ENCODE measurements around the gene HACD4.

DNA sequence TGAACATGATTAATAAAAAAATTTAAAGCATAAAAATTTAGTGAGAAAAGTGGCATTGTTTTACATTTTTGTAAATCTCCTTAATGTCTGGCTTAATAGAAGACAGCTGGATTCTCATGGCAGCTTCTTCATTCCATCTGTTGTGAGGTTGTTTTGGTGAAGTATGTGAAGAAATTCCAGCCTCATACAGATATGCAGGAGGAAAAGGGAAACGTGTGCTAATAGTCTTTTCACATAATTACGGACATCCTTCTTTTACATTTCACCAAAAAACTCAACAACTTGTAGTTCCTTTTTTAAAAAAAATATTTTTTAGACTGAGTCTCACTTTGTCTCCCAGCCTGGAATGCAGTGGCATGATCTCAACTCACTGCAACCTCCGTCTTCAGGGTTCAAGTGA is 46.9 kb downstream of the HACD4 start:
- TF ChIP-seq CTCF (conservative IDR thresholded peaks at IDR 0.05; ENCODE audit: low read depth in 2 of 2) = no peak
- TF ChIP-seq REST (IDR thresholded peaks at IDR 0.05; ENCODE audit: unreplicated experiment) = no peak

Measured in GM23338 (cell line).